HG03066 (cell line): ENCODE measurements around the gene BPHL.
"Not testable (repeated sequence)": the region's sequence is repeated elsewhere in the genome, so short reads cannot be mapped to it uniquely, and the experiment has no call there.

Experiments
- ATAC-seq: cut with Tn5 transposase; IDR thresholded peaks from one replicate; pipeline ENCODE4 v1.9.1; 2021; ENCODE audit warnings: low read depth; ENCODE audit not compliant: unreplicated experiment

The BPHL gene

DNA sequence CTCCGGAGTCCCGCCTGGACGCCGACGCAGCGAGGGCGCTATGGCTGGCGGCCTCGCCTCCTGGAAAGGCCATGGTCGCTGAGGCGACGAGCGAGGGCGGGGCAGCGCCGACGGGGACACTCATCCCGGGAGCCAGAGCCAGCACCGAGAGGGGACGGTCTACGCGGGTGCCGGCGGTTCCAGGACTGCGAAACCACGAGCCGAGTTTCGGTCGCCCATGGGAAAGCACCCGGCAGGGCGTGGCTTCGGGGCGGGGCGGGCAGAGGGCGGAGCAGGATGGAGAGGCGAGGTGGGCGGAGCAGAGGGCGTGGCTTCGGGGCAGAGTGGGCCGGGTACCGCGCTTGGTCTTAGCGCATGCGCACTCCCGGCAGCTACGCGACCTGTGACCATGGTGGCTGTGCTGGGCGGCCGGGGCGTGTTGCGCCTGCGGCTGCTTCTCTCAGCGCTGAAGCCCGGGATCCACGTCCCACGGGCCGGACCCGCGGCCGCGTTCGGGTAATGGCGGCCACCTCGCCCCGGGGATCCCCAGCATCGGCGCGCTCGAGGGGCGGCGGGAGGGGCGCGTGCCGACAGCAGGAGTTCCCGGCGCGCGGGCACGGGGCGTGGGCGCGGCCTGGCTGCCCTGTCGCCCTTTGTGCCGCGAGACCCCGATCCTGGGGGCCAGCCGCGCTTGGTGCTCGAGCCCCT lies at the start of gene BPHL:
TSS of gene BPHL (plus strand) at position 359 of the 687 bp plus-strand sequence. CDS start at position 389, 30 bp downstream.
- ATAC-seq: peak; percentile 92

DNA sequence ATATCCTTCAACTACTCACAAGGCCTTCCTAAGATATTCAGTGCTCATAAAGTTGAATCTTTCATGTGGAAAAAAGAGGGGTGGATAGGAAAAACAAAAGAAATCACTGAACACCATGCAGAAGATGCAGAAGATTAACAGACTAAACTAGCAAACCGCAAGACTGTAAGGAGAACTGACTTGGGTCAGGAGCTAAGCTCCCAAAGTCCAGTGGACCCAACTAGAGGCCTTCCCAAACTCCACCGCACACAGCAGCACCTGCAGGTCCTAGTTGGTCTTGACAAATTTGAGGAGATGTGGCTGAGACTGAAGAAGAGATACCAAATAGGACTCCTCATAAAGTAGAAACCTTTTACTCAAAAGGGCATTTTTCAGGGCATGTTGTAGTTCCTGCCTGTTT lies 46.9 kb upstream of the BPHL start:
- ATAC-seq: no peak

DNA sequence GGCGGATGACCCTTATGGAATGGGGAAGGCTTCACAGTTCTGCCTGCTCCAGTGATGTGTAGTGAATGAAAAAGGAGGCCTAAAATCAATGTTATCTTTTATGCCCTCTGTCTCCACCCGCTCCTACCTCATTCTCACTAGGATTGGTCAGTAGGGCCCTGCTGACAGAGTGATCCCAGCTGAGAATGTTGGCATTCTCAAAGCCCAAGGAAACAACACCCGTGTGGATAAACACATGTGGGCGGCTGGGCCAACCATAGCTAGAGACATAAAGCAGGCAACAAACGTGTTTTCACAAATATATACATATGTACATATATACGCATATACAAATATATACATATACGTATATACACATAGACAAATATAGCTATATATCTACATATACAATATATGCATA lies 45.7 kb upstream of the BPHL start:
- no peak for ATAC-seq

DNA sequence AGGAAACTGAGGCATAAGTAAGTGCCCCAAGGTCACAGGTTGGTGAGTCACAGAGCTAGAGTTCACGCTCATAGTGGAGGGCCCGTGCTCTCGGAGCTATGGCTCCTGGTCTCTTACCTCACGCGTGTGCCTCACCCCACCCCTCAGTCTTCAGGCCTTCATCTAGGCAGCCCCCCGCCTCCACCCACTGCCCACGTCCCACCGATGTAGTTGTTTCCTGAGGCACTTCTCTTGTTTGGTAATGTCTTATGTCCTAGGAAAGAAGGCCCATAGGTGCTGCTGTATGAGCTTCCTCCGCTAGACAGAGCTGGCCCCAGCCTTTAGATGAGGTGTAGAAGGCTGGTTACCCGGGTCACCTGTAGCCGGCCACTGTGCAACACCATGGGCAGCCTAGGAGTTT lies 45.1 kb upstream of the BPHL start:
- no peak for ATAC-seq

DNA sequence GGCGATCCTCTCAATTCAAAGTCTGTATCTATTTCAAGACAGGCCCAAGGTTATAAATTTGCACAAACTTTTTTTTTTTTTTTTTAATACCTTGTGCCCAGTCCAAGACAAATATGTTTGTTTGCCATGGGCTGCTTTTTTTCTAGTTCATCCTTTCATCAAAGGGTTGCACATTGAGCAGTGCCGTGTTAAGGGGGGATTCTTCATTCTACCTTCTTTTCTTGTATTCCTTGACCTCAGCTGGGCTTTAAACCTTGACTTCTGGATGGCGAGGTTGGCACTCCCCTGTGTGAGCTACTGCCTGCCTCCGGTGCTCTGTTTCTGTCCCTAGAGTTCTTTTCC lies 42.8 kb upstream of the BPHL start:
- no peak for ATAC-seq

DNA sequence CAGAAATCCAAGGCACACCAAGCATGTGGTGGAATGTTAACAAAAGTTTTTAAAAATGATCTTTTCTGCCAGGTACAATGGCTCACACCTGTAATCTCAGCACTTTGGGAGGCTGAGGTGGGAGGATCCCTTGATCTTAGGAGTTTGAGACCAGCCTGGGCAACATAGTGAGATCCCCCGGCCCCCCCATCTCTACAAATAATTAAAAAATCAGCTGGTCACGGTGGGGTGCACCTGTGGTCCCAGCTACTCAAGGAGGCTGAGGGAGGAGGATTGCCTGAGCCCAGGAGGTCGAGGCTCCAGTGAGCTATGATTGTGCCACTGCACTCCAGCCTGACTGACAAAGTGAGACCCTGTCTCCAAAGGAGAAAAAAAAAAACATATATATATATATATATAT lies 42.2 kb upstream of the BPHL start:
- ATAC-seq: no peak

DNA sequence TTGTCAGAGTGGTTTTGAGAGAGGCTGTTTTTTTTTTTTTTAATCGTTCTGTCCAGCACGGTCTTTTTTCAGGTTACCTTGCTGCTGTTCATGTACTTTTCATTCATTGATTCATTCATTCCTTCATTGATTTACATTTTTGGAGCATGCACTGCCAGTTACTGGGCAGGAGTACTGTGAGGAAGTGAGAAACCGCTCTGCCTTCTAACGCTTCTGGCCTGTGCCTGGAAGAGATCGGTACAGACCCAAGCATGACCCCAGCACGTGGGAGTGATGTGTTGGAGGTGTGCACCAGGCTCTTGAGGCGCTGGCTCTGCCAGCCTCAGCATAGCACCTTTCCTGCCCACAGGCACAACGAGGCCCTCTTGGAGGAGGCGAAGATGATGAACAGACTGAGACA lies 41.1 kb upstream of the BPHL start:
- no peak for ATAC-seq

DNA sequence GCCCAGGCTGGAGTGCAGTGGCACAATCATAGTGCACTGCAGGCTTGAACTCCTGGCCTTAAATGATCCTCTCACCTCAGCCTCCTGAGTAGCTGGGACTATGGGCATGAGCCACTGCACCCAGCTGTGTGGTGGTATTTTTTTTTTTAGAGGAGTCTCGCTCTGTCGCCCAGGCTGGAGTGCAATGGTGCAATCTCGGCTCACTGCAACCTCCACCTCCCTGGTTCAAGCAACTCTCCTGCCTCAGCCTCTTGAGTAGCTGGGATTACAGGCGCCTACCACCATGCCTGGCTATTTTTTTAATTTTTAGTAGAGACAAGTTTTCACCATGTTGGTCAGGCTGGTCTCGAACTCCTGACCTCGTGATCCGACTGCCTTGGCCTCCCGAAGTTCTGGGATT lies 39.6 kb upstream of the BPHL start:
- not testable (repeated sequence) for ATAC-seq

DNA sequence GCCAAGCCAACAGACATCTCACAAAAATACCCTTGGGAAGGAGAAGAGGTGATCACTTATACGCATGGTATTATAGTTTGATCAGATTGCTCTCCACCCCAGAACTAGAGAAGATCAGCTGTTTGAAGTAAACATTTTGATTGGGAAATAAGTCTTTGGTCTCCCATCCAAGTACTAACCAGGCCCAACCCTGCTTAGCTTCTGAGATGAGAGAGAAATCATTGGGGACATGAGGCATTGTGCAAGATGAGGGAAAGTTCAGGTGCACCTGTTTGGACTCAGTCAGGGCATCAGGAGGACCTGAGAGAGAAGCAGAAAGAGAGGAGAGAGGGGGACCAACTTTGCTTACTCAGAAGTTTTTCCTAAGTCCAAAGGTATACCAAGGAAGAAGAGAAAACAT lies 38.8 kb upstream of the BPHL start:
- no peak for ATAC-seq

DNA sequence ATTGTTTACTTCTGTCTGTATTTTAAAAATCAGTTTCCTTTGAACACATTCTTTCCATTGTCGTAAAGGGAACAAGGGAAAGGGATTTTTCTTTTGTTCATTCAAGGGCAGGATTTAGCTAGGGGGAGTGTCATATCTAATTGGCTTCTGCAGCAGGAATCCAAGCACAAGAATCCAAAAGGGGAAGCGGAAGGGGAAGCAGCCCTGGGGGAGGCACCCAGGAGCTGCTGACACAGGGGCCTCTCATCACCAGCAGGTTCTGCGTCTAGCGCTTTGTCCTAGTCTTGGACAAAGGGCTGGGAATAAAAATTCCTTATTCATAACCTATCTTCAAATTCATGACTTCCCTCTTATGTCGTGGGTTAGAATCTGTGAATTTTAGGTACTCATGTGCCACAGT lies 36.6 kb upstream of the BPHL start:
- no peak for ATAC-seq

DNA sequence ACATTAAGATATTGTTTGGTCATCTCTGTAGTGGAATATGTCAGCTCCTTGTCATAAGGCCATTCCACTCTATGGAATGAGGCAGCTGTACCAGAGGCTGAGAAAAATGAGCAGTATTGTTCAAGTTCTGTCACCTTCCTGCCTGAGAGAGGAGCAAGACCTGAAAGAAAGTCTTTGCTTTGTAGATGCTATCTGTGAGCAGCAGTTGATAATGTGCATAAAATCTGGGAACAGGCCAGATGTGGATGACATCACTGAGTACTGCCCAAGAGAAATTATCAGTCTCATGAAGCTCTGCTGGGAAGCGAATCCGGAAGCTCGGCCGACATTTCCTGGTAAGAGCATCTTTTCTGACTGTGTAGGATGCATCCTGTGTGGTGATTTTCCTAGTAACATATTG lies 33.4 kb upstream of the BPHL start:
- ATAC-seq: no peak

DNA sequence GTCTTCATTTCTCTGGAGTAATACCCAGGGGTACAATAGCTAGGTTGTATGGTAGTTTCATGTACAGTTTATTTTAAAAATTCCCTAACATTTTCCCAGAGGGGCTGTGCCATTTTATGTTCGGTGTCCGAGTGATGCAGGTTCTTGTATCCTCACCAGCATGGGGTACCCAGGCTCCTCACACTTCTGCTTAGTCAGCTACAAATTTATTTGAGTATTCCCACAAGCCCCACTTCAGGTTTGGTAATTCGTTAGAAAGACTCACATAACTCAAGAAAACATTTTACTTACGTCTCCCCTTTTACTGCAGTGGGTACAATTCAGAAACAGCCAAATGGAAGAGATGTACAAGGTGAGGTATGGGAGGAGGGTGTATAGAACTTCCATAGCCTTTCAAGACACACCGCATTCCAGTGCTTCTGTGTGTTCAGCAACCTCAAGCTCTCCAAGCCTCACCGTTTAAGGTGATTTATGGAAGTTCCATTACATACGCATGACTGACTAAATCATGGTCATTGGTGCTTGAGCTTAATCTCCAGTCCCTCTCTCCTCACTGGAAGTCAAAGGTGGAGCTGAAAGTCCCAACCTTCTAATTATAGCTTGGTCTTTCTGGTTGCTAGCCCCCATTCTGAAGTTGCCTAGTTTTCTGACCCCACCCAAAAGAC lies 32.1 kb upstream of the BPHL start:
- no peak for ATAC-seq

DNA sequence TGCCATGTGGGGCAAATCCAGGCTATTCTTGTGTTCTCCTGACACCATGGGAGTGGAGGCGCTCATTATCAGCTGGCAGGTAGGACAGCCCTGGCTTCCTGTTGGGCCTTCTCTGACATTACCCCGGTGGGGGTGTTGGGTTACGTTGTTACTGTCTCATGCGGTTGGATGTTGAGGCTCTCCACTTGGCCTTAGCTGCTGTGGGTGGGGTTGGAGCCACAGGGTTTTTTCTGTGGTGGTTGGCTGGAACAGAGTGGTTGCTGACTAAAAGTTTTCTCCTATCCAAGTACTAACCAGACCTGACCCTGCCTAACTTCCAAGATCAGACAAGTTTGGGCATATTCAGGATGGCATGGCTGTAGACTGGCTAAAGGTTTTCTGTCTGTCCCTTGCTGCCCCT lies 30.1 kb upstream of the BPHL start:
- no peak for ATAC-seq

DNA sequence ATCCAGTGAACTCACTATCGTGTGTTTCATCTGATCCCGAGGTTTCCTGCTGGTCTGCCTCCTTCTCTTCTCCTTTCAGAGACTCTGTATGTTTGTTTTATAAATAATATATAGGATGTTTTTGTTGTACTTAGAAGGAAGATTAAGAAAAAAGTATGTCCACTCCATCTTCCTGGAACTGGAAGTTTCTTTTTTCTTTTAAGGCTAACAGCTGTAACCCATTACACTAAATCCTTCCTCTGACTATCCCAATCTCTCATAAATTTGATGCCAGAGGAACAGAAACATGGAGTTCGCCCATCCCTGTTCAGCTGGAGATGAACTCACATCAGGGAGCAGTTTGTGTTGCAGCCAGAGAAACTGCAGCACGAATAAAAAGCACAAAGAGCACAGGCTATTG lies 29.5 kb upstream of the BPHL start:
- no peak for ATAC-seq

DNA sequence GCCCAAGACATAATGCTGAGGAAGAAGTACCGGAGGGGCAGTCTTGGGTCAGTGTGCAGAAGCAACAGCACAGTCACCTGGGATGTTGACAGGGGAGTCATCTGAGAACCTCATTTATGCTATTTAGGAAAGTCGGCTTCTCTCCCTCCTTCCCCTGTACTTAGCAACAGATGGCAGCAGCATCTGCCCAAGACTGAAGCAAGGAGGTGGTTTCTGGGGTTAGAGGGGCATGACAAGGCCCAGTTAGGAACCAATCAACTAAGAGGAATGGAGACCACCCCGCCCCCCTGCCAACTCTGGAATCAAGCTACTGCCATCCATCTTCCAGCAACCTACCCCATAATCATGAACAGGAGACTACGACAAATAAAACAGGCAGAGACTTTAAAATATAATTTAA lies 28.5 kb upstream of the BPHL start:
- ATAC-seq: no peak

DNA sequence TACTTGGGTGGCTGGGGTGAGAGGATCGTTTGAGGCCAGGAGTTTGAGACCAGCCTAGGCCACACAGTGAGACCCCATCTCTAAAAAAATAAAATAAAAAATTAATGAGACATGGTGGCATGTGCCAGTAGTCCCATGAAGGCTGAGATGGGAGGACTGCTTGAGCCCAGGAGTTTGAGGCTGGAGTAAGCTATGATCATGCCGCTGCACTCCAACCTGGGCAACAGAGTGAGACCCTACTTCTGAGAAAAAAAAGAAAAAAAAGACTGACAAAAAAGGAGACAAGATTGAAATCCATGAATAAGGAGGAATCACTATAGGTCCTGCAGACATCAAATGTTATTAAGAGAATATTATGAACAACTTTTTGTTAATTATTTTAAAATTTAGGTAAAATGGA lies 23.7 kb upstream of the BPHL start:
- ATAC-seq: no peak

DNA sequence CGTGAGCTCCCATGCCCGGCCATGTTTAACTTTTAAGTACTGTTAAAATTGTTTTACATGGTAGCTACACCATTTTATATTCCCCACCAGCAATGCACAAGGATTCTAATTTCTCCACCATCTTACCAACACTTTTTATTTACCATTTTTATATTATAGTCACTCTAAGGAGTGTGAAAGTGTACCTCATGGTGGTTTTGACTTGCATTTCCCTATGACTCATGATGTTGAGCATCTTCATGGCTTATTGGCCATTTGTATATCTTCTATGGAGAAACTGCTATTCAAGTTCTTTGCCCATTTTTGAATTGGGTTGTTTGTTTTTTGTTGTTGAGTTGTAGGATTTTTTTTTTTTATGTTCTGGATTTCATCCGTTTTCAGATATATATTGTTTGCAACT lies 15.6 kb upstream of the BPHL start:
- no peak for ATAC-seq

DNA sequence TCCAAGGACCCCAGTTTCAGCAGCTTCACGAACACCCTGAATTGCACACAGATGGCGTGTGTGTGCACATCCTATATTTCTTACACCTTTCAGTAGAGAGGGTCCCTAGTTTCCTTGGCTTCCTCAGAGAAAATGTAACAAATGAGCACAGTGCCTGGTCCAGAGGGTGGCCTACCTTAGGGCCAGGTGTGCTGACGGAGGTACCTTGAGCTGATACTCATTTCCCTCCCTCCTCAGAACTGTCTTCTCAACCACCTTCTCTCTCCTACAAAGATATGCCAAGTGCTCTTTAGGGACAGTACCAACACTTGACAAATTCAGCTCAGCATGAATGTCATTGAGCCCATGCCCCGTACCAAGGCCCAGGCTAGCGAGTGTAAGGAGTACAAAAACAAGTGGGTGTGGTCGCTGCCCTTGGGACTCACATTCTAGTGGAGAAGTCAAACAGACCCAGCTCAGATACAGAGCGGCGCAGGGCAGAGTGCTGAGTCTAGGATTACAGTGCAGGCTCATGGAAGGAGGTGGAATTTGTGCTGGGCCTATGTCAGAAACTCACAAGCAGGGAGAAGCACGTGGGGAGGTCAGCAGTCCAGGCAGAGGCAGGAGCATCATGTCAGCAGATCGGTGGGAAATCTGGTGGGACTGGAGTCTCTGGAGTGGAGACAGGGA lies 9.6 kb upstream of the BPHL start:
- ATAC-seq: no peak

DNA sequence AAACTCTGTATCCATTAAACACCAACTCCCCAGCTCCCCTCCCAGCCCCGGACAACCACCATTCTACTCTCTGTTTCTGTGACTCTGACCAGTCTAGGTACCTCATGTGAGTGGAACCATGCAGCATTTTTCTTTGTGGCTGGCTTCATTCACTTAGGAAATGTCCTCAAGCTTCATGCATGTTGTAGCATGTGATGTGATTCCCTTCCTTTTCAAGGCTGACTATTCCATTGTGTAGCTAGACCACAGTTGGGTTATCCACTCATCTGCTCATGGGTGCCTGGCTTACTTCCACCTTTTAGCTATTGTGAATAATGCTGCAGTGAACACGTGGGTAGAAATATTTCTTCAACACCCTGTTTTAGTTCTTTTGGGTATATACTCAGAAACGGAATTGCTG lies 8.8 kb upstream of the BPHL start:
- no peak for ATAC-seq

DNA sequence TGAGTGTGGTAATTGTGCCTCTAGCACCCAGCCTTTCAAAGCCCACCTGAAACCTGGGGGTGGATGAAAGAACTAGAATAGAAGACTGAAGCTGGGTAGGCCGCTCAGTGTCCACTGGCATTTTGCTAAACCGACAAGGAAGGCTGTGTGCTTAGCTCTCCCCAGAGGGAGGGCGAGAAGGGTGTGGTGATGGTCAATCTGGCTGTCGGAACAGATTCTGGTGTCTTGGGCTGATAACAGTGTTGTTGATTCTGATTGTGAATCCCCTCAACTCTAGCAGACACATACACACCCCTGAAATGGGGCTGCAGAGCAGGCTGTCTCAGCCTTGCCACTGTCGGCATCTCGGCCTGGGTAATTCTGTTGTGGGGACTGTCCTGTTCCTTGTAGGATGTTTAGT lies 4.1 kb upstream of the BPHL start:
- ATAC-seq: no peak

DNA sequence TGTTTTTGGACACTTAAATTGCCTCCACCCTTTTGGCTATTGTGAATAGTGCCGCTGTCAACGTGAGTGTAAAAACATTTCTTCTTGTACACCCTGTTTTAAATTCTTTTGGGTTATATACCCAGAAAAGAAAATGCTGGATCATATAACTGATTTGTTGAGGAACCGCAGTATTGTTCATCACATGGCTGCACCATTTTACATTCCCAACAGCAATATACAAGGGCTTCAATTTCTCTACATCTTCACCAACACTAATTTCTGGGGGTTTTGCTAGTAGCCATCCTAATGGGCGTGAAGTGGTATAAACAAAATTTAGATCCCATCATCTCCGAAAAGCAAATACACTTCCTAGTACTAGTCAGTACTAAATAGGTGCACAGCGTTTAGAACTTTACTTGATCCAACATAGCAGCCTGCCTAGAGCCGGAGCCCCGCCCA lies 579 bp upstream of the BPHL start:
- peak; percentile 3 for ATAC-seq
